ENCODE results near the gene CEACAM18. TPM values are rescaled to one million over a fixed set of nuclear protein-coding genes. Genes with fewer than 3 reads are reported as not detected.

CEACAM18 gene
- total RNA-seq (not detected in 2 replicates), polyA plus RNA-seq (not detected in 2 replicates), polyA minus RNA-seq (not detected in 2 replicates), Bru-seq, nascent RNA (not detected), BruChase-seq, experiment 1, labeled RNA remaining after a 6-hour chase (not detected), BruChase-seq, experiment 2, labeled RNA remaining after a 2-hour chase (not detected)
- not detected in 2 replicates for polyA plus RNA-seq (2011; cell fraction: cytosol; rRNA removed)
- not detected in 2 replicates for polyA plus RNA-seq (2011; cell fraction: nucleus; rRNA removed)
- polyA plus RNA-seq (2012): not detected in 2 replicates
- polyA minus RNA-seq (2011; cell fraction: cytosol; rRNA and poly(A)+ RNA removed): not detected
- not detected in 2 replicates for polyA minus RNA-seq (2011; cell fraction: nucleus; rRNA and poly(A)+ RNA removed)
- long read RNA-seq: 0 reads

DNA sequence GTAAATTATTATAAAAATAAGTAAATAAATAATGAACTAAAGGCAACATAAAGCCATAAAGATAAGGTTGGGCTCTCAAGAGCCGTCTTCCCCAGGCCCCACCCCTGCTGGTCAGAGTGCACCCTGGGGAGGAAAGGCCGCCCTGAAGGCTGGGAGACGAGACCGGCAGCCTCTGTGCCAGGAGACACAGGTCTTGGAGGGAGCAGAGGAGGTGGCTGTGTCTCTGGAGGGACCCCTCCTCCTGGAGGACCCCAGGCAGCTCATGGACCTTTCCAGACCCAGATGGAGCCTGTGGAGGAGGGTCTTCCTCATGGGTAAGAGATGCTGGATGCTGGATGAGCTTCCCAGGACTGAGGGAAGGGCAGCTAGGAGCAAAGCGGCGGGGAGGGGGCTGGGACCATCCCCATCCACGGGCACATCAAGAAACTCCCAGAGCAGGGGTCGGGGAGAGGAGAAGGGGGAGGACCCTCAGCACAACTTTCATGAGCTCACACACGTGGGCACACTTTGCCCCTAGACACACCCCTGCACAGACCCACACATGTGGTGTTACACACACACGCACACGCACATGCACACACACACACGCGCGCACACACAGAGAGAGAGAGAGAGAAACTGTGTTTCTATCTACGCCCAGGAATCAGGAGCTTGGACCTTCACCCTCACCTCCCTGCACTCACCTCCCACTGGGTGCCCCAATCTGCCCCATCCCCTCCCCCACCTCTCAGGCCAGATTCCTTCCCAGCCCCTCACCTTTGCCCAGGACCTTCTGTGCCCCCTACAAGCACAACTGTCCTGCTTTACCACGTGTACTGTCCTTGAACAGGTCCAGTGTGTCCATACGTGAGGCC is at the start of gene CEACAM18:
Gene CEACAM18, plus strand, starts transcription at position 159 of the 854 bp plus-strand sequence.
- ChIA-PET CTCF (interaction anchor here (1.4 to 1.6 kb wide), 2 partner anchors 179 to 183 kb away, joined by 3 to 4 read pairs; no protein-coding TSS in a partner anchor), POLR2A (no interaction called here)
- no peak within 1 kb of the TSS for H3K4me2 ChIP-seq (ENCODE audit: insufficient read depth, low read length)
- H3K4me1 ChIP-seq (ENCODE audit: control insufficient read depth, extremely low read depth, insufficient read depth, low read length): peaks cover 4% of the 10 kb centered on the region
- TF ChIP-seq MYC (IDR thresholded peaks at IDR 0.05; ENCODE audit: low read depth, low read length): no peak
- no peak for TF ChIP-seq JUN (IDR thresholded peaks at IDR 0.05; ENCODE audit: borderline replicate concordance, insufficient read depth, insufficient read length, low read depth)
- TF ChIP-seq POLR2AphosphoS5 (IDR thresholded peaks at IDR 0.05; ENCODE audit: insufficient read depth, low read depth, low read length): no peak
- TF ChIP-seq FOS (IDR thresholded peaks at IDR 0.05; ENCODE audit: borderline replicate concordance, insufficient read depth, low read length): no peak
- no peak for TF ChIP-seq MAX (IDR thresholded peaks at IDR 0.05; ENCODE audit: insufficient read depth, insufficient read length)
- TF ChIP-seq POLR2A (IDR thresholded peaks at IDR 0.05; ENCODE audit: low read depth, low read length): no peak
- TF ChIP-seq, protein P1, sequence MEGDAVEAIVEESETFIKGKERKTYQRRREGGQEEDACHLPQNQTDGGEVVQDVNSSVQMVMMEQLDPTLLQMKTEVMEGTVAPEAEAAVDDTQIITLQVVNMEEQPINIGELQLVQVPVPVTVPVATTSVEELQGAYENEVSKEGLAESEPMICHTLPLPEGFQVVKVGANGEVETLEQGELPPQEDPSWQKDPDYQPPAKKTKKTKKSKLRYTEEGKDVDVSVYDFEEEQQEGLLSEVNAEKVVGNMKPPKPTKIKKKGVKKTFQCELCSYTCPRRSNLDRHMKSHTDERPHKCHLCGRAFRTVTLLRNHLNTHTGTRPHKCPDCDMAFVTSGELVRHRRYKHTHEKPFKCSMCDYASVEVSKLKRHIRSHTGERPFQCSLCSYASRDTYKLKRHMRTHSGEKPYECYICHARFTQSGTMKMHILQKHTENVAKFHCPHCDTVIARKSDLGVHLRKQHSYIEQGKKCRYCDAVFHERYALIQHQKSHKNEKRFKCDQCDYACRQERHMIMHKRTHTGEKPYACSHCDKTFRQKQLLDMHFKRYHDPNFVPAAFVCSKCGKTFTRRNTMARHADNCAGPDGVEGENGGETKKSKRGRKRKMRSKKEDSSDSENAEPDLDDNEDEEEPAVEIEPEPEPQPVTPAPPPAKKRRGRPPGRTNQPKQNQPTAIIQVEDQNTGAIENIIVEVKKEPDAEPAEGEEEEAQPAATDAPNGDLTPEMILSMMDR (IDR thresholded peaks at IDR 0.05; ENCODE audit: extremely low read depth in 1 of 2, insufficient read depth in 1 of 2, low read depth in 1 of 2, low read length in 2 of 2): no peak
- no peak for TF ChIP-seq EZH2 (IDR thresholded peaks at IDR 0.05; ENCODE audit: borderline replicate concordance, low read depth, low read length, severe bottlenecking)
- TF ChIP-seq GATA2 (IDR thresholded peaks at IDR 0.05; ENCODE audit: insufficient read depth, insufficient read length, low read depth, low read length): no peak
- H3K9me1 ChIP-seq (replicated peaks; ENCODE audit: control insufficient read depth, extremely low read depth, insufficient read depth, low read length): no peaks in the 10 kb centered on the region
- BruUV-seq (replicated peaks): no TSS peak
- no peaks in the 10 kb centered on the region for H3K9me3 ChIP-seq (replicated peaks; ENCODE audit: control insufficient read depth, insufficient read depth, low read length)
- H3K4me3 ChIP-seq (replicated peaks in 1 of 3; ENCODE audit: insufficient read depth in 1 of 3, low read depth in 1 of 3, low read length in 3 of 3): no peak within 1 kb of the TSS
- no peak for DNase-seq (ENCODE audit: low read depth, low spot score)
- H4K20me1 ChIP-seq (replicated peaks; ENCODE audit: control insufficient read depth, extremely low read depth, insufficient read depth, low read length): no peaks in the 10 kb centered on the region
- intact Hi-C loops (cut with micrococcal nuclease): no loop called here
- no peak within 1 kb of the TSS for H3K27ac ChIP-seq (ENCODE audit: insufficient read depth, low read depth, low read length)
- no peak within 1 kb of the TSS for H2AFZ ChIP-seq (ENCODE audit: low read depth, low read length)
- no peaks in the 10 kb centered on the region for H3K27me3 ChIP-seq (ENCODE audit: control insufficient read depth in 2 of 2, insufficient read depth in 2 of 2, low read length in 2 of 2)
- H3K36me3 ChIP-seq (ENCODE audit: control insufficient read depth in 2 of 2, extremely low read depth in 1 of 2, insufficient read depth in 2 of 2, low read length in 2 of 2): no peaks in the 10 kb centered on the region
- no peak within 1 kb of the TSS for H3K9ac ChIP-seq (replicated peaks; ENCODE audit: extremely low read depth, insufficient read depth, low read length)
- dilution Hi-C loops (cut with MboI; ENCODE audit: extremely low pct_ligation_motif_present, low sequenced_read_pairs): no loop called here
- H3K79me2 ChIP-seq (ENCODE audit: control insufficient read depth, insufficient read depth, low read length): no peaks in the 10 kb centered on the region
- no peak for FAIRE-seq
